Middle frontal gyrus (tissue), 1 donor: ENCODE results near the gene PHC3.
"Not testable (repeated sequence)": the region's sequence is repeated elsewhere in the genome, so short reads cannot be mapped to it uniquely, and the experiment has no call there.

ENCODE experiments used
- DNase-seq: peaks from one replicate; pipeline ENCODE4 v3.0.0-alpha.2; 2015; ENCODE audit warnings: low spot score; ENCODE audit errors: extremely low spot score

Gene PHC3

DNA sequence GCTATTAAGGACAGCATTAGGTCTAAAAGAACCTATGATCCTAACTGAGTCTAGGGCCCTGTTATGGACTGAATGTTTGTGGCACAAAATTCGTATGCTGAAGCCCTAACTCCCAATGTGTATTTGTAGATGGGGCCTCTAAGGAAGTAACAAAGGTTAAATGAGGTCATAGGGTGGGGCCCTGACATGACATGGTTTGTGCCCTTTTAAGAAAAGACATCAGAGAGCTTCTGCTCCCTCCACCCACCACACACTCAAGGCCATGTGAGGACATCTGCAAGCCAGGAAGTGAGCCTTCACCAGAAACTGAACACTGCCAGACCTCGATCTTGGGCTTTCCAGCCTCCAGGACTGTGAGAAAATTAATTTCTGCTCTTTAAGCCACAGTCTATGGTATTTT is 49.2 kb downstream of the PHC3 start:
- no peak for DNase-seq

DNA sequence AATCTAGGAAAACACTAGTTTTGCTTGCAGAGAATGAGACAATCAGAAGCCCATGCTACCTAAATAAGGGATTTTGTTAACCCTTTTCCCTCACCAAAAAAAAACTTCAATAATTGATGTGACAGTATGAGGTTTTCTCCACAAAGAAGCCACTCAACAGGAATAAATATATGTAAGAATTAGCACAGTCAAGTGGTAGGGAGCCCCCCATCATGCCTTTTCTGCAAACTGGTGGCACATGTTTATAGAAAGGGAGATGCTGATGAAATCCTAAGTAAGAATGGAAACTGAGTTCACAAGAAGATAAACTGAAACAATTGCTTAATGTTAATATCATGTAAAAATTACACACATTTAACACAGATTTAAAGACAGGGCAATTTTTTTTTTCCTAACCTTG is 51.0 kb downstream of the PHC3 start:
- no peak for DNase-seq

DNA sequence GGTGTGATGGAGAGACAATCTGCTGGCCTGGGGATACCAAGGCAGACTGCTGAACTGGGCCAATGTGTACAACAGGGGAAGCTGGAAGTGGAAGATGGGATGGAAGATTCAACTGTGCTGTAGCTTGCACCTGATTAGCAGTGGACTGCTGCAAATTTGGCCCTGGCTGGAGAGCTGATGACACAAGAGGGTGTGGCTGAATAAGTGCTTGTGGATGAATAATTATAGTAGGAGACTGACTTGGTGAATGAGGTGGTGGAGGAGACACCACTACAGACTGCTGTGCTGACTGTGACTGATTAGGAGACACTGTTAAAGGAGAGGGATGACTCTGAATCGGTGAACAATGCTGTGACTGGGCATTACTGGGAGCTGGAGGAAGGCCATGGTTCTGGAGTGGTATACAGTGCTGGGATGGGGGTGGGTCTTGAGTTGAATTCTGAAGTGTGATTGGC is 52.5 kb downstream of the PHC3 start:
- no peak for DNase-seq

DNA sequence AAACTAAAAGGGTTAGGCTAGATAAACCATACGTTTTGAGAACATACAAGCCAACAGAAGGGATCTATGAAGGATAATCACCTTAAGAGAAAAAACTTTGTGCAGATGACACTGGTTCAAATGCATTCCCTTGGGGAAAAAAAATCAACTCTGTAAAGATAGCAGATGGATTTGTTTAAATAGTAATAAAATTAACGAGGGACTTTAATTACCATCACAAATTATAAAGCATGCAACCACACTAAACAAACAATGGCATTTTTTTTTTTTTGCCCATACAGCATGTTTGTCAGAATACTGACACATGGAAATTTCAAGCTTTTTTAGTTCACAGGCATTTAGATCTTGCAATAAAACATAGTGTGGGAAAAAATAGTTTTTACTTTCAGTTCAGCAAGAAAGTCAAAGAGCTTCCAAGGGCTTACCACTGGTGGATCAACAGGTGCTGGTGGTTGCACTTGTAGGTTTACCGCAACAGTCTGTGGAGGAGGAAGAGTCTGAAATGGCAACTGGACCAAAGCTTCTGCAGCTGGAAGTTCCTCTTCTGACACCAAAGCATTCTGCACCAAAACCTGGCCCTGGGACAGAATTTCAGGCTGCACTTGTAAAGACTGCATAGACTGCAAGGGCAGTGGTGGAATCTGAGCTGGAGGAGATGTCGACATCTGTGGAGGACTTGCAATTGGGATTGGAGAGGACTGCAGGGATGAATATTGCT is 53.1 kb downstream of the PHC3 start:
- DNase-seq = no peak

DNA sequence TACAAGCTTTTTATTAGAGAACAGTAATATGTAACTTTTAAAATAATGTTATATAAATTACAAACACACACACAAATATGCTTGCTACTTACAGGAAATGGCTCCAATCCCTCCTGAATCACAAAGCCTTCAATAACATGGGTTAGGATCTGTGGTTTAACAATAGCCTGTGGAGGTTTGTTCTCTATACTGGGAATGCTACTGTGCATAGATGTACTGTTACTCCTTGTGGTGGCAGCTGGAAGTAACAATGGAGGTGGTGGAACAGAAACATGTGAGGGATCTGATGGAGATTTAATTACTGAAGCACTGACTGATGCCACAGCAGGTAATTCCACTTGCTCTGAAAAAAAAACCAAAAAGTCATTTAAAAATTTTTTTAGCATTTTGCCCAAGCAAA is 64.4 kb downstream of the PHC3 start:
- DNase-seq = no peak

DNA sequence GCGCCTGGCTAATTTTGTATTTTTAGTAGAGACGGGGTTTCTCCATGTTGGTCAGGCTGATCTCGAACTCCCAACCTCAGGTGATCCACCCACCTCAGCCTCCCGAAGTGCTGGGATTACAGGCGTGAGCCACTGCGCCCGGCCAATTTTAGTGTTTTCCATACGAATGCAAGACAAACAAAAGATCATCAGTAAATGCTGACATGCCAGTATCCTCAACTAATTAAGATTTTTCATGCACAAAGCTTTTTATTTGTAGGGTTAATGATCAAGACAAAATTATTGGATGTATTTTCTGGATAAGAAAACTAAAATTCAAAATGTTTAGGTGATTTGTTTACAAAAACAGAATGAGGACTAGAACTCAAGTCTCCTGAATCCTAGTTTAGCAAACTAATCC is 67.4 kb downstream of the PHC3 start:
- not testable (repeated sequence) for DNase-seq

DNA sequence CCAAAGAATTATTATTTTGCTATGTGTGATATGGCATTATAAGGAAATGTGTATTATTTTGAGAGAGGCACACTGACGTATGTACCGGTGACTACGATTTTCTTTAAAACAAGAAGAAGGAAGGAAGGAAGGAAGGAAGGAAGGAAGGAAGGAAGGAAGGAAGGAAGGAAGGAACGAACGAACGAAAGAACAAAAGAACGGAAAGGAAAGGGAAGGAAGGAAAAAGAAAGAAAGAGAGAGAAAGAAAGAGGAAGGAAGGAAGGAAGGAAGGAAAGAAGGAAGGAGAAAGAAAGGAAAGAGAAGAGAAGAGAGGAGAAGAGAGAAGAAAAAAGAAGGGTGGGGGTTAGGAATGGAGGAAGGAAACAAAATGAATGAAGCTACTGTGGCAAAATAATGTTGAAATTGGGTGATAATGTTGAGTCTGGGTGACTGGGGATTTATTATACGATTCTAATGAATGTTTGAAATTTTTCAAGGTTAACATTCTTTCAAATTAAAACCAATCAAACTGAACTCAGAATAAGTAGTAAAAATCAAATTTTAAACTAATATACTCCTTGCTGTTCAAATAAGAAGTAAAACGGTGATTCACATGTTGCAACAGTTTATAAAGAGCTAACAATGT is 70.3 kb downstream of the PHC3 start:
- DNase-seq = no peak

DNA sequence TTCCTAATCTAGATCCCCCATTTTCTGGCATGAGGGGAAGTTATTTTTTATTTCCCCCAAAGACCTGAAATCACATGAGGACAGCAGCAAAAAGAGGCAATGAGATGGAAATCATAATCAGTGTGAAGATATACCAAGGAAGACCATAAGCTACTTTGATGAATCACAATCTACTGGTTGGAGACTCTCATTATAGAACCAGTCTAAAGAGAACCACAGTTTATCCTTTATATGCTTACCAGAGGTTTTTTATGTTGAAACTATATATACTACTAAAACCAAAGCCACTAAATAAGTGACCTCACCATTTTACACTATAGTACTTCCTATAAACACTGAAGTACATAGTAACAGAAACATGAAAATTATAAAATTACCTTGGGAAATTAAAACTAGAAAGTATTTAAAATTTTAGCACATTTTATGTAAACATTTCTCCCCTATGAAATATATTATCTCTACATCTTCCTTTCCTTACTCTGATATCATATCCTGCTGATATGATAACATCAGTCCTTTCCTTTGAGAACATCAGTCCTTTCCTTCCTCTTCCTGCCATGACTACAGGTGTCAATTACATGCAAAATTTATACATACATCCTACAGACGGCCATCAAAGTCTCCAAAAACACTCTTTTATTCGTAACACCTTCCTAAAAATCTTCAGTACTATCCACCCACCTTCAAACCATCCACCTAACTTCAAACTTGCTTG is 71.8 kb downstream of the PHC3 start:
- DNase-seq = no peak

DNA sequence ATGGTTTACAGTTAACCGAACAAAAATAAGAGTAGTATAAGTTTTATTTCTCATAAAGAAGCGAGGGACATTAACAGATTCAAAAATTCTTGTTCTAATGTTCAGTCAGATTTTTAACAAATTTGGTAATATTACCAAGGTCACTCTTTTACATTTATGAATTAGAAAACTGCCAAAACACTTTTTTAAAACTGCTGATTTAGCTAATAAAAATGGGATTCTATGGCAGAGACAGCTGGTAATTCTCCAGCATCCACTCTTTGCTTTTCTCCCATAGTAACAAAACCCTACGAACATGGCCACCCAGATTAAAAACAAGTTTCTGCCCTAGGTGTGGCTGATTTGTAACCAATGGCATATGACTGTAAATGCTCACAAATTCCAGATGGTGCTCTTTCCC is 72.6 kb downstream of the PHC3 start:
- no peak for DNase-seq

DNA sequence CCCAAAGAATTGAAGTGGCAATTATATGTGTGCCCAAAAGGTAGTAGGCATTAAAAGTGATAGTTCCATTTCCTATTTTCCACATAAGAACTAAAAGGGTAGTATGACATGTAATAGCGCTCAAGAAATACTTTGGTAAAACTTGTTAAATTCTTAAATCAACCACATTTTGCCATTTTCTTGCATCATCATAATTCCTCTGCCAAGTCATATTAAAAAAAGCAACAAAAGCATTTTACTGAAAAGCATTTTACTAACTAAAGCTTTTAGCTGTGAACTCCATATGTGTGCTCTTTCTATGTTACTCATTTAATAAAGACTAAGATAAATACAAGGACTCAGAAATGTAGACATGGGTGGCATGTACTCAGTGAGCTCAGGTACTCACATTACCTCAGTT is 73.6 kb downstream of the PHC3 start:
- no peak for DNase-seq

DNA sequence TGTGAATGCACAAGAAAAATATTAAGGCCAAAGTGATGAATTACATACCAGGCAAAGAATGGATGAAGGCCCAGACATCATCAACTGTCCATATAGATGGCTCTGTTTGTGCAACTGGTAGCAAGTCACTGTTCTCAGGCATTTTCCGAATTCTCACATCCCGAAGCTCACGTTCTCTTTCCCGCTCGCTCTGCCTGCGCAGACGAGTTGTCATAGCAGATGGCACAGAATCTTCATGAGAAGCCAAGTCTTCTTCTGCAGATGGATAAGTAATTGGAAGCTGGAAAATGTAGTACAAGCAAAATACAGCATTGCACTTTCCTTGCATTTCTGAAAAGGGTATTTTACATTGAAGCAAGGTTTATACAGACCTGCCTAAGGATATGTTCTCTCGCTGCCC is 79.1 kb downstream of the PHC3 start:
- DNase-seq = no peak

DNA sequence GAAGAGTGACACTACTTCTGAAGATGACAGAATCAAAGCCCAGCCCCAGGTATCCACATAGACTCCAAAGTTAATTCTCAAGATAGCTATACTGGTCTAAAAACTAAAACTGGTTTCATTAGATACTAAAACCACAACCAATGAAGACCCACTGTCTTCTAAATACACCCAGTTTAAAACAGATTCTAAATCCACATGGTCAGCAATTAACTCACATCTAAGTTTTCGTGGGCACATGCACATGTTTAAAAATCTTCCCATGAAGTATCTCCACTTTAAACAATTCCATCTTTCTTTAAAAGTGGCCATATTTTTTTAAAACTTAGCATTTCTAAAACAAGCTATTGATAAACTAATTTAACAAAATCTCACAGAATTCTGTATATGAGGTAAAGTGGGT is 80.6 kb downstream of the PHC3 start:
- DNase-seq = no peak

DNA sequence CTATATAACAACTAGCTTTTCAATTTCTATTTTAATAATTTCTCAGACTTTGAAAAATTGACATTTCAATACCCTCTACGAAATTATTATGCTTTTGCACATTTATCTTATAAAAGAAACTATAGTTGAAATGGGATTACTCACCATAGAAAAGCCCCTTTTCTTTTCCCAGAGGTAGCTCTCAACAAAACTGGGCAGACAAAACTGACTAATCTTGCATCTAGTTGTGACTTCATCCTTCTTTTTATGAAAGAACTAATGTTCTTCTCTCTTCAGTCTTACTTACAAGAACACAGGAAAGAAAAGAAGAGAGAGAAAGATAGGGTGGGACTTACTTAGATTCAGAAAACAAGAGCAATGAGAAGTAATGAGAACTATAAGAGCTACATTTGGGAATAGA is 82.8 kb downstream of the PHC3 start:
- DNase-seq = no peak

DNA sequence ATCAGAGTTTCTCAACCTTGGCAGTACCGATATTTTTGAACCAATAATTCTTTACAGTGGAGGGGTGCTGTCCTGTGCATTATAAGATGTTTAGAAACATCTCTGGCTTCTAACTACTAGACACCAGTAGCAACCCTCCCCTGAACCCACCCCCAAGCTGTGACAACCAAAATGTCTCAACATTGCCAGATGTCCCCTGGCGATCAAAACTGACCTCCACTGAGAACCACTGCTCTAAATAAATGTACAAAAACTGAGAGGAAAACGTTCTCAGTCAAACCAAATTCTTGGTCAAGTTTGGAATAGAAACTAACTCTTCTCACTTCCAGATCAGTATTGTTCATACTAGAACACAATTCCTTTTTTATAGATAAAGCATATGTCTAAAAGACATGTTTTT is 85.2 kb downstream of the PHC3 start:
- DNase-seq = no peak

DNA sequence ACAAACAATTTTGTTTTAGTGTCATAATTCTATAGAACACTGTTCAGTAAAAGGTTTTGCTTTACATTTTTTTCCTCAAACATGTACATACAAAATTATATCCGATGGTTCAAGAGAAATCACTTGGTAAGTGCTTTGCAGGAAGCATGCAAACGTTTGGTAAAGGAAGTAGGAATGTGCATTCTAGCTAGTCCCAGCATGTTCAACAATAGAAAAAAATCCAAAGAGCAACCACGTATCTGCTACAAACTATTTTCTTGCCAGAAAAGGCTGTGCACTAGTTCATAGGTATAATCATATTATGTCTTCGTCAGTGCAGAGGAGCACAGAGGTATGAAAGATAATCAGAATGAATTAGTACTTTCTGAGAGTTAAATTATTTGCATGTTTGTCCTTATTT is 85.8 kb downstream of the PHC3 start:
- DNase-seq = no peak

DNA sequence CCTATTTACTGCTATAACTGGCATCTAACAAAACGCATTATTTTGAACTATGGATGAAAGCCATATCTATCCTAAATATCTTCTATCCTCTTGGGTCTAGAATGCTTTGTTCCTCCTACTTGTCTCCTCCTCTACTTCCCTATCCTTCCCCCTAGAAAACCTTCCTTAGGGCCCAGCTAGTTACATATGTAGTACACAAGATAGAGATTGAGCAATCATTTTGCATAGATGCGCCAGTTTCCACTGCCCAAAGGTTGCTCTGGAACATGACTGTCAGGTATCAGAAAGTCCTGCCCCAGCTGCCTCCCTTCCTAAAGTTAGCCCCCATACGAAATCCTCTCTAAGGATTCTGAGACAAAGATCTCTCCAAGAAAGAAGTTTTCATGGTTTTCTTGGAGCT is 88.6 kb downstream of the PHC3 start:
- DNase-seq = no peak

DNA sequence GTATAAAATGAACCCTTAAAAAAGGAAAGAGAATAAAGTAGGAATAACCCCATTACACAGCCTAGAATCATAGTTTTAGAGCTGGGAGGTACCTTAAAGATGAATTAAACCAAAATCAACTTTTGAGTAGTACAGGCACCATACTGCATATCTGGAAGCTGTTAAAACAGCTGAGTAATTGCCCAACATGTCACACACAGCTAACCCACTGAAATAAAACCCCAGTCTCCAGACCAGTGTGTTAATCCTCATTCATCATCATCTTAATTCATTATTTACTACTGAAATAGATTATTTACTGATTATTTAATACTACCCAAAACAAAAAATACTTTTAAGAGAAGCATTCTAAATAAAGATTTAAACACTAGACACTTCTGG is 90.9 kb downstream of the PHC3 start:
- no peak for DNase-seq

DNA sequence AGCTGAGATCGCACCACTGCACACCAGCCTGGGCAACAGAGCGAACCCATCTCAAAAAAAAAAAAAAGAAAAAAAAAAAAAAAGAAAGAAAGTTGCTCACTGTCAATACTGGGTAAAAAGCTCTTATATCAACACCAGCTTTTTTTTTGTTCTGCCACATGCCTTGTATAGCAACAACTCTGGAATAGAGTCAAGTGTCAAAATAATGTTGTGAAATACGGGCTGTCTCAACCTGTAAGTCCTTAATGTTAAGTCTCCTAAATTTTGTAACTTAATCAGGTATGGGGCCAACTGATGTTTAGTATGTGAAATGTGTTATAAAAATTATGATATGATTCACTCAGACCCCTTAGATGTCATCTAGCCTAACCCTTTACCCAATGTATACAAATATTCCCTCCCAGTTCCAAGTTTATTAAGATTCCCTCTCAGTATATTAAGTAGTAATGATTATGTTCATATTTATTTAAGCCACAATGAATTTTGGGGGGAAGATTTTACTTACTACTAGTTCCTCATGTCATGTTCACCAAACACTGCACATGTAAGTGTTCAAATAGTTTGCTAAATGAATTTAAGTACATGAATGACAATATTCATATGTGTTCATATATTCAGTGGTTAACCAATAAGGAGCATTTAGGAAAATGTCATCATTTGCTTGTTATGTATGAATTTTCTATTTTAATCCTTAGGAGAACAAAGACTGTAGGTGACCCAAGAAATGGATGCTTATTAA is 91.5 kb downstream of the PHC3 start:
- no peak for DNase-seq

DNA sequence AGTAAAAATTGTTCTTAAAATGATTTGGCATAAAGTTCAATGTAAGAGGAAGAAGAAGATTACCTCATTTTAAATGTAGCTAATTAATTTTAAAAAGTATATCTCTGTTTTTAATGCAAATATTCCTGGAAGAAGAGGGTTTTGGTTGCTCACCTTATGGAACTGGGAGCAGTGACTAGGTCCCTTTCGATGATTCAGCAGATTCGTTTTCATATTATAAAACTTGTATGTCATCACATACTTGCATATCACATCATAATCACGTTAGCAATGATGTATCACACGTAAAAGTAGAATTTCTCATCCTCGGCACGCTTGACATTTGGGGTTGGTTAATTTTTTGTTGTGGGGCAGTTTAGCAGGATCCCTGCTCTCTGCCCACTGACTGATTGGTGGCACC is 96.1 kb downstream of the PHC3 start:
- no peak for DNase-seq

DNA sequence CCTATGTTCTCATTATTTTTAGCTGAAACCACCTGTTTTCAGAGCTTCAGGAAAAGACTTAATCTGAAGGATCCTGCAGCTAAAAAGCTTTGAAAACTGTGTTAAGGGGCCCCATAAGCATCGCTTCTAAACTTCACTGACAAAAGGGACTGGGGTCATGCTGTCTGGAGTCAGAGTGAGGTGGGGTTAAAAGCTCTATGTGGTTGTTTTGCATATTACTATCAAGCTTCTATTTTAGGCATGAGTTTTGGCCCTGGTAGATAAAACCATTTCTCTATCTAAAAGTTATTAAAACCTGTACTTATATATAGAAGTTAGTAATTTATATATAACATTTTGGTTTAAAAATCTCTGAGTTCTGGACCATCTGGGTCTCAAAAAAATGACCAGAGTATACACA is 98.2 kb downstream of the PHC3 start:
- no peak for DNase-seq

DNA sequence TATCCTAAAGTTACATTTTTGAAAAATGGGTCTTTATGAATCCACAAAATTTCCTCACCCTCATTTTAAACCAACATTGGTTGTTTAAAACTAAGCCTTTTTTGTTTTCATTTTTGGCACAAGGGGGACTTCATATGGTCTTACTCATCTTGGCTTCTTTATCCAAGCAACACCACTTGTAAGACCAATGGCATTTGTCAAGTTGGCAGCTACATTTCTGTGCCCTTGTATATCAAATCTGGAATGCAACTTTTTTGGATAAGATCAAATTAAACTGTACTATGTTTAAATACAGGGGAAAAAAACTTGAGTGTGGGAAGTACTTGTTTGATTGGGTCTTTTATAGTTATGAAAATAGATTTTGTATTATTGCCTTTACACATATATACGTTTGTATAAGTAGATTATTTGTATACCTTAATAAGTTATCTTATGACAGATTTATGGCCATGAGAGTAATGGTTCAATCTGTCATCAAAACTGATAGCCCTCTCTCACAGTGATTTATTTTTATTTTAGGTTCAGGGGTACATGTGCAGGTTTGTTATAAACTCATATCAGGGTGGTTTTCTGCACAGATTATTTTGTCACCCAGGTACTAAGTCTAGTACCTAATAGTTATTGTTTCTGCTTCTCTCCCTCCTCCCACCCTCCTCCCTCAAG is 100.3 kb downstream of the PHC3 start:
- no peak for DNase-seq

DNA sequence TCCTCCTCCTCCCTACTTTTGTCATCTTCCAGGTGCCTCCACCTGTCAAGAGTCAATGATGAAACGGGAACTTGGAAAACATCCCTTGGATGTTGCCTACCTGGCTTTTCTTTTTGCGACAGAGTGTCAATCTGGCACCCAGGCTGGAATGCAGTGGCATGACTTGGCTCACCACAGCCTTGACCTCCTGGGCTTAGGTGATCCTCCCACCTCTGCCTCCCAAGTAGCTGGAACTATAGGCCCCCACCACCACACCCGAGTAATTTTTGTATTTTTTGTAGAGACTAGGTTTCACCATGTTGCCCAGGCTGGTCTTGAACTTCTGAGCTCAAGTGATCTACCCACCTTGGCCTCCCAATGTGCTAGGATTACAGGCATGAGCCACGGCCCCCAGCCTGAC is 100.9 kb downstream of the PHC3 start:
- DNase-seq = no peak
